Measurements from ENCODE around the gene EMILIN2.
A peak's percentile ranks its signal among the peaks of the same experiment; 100 is the strongest.

The EMILIN2 gene

GRCh38 chr18:2959341-2959740 is 112.5 kb downstream of the EMILIN2 start:
- DNase-seq = no peak

- DNase-seq = no peak
Measured at GRCh38 chr18:2960983-2961696, 114.3 kb downstream of the EMILIN2 start.

GRCh38 chr18:2961821-2962220 is 115.0 kb downstream of the EMILIN2 start:
- peak; percentile 33 for DNase-seq

GRCh38 chr18:2963048-2963447 is 116.2 kb downstream of the EMILIN2 start:
- DNase-seq = no peak

GRCh38 chr18:2964361-2965010 is 117.7 kb downstream of the EMILIN2 start:
- no peak for DNase-seq

Data from midbrain (tissue), 1 donor.